GM06990 (cell line): ENCODE data around the gene RER1.
A peak's percentile ranks its signal among the peaks of the same experiment; 100 is the strongest.

ENCODE experiments used
- DNase-seq: peaks from one replicate; pipeline ENCODE4 v3.0.0-alpha.2; 2011; ENCODE audit not compliant: insufficient read length; ENCODE audit errors: extremely low read depth
- H3K27me3 ChIP-seq: replicated peaks from 2 replicates; pipeline ENCODE4 v1.6.0; 2011; ENCODE audit warnings: low read length; ENCODE audit not compliant: control insufficient read depth, insufficient read depth
- H3K36me3 ChIP-seq: 2 replicates; pipeline ENCODE4 v1.5.1; 2011; ENCODE audit warnings: low read length; ENCODE audit not compliant: control insufficient read depth, insufficient read depth
- H3K4me3 ChIP-seq: replicated peaks from 2 replicates; pipeline ENCODE4 v1.5.1; 2011; ENCODE audit warnings: low read depth, mild to moderate bottlenecking, control low read depth, low read length
- TF ChIP-seq, protein P1 (sequence below): IDR thresholded peaks from 2 replicates; pipeline ENCODE4 v1.5.1; 2011; ENCODE audit warnings: low read length, control low read depth, mild to moderate bottlenecking, inconsistent platforms; ENCODE audit not compliant: insufficient read depth, poor library complexity, severe bottlenecking

Gene RER1

DNA sequence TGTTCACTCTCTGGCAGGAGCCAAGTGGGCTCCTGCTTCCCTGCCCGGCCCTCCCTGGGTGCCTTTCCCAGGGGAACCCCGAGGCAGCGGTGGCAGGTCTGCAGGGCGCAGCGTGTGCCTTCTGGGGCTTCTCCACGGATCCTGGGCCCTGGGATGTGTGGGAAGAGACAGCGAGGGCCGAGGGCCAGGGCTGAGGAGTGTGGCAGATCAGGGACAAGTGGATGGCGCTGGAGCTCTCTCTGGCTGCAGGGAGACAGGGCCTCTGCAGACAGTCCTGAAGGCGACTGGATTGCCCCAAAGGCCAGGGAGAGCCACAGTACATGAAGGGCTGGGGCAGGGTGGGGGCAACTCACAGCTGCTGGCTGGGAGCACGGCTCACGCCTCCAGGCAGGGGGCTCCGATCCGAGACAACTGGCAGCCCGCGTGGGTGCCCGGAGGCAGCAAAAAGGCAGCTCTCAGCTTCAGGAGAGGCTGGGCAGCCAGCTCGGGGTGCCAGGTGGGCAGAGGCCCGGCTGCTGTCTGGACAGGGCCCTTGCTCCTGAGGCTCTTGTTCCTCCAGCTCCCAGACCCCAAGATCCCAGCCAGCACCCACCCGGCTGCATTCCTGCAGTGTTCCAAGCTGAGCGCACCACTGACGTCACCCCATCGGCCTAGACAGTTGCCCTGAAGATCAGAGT is 16.3 kb upstream of the RER1 start:
- Histone ChIP-seq H3K4me3 (no peak overlapping the region), H3K36me3 (no peaks in the 10 kb centered on the region), H3K27me3 (no peaks in the 10 kb centered on the region)
- TF ChIP-seq, protein P1, sequence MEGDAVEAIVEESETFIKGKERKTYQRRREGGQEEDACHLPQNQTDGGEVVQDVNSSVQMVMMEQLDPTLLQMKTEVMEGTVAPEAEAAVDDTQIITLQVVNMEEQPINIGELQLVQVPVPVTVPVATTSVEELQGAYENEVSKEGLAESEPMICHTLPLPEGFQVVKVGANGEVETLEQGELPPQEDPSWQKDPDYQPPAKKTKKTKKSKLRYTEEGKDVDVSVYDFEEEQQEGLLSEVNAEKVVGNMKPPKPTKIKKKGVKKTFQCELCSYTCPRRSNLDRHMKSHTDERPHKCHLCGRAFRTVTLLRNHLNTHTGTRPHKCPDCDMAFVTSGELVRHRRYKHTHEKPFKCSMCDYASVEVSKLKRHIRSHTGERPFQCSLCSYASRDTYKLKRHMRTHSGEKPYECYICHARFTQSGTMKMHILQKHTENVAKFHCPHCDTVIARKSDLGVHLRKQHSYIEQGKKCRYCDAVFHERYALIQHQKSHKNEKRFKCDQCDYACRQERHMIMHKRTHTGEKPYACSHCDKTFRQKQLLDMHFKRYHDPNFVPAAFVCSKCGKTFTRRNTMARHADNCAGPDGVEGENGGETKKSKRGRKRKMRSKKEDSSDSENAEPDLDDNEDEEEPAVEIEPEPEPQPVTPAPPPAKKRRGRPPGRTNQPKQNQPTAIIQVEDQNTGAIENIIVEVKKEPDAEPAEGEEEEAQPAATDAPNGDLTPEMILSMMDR = no peak
- DNase-seq = peak; percentile 1

DNA sequence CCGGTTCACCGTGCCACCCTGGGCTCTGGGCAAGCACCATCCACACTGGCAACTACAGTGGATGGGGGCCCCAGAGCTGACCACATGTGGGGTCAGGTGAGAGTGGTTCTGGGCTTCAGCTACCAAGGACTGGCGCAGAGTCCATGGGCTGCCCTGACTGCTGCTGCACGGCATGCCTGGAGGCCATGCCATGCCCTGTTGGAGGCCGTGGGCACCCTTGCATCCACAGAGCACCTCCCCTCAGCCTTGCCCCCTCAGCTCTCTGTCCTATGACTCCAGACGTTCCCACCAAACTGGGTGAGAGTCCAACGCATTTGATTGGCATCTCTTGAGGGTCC is 15.7 kb upstream of the RER1 start:
- DNase-seq = no peak
- TF ChIP-seq, protein P1 = no peak
- H3K27me3 ChIP-seq = no peaks in the 10 kb centered on the region
- no peaks in the 10 kb centered on the region for H3K36me3 ChIP-seq
- H3K4me3 ChIP-seq = no peak overlapping the region

DNA sequence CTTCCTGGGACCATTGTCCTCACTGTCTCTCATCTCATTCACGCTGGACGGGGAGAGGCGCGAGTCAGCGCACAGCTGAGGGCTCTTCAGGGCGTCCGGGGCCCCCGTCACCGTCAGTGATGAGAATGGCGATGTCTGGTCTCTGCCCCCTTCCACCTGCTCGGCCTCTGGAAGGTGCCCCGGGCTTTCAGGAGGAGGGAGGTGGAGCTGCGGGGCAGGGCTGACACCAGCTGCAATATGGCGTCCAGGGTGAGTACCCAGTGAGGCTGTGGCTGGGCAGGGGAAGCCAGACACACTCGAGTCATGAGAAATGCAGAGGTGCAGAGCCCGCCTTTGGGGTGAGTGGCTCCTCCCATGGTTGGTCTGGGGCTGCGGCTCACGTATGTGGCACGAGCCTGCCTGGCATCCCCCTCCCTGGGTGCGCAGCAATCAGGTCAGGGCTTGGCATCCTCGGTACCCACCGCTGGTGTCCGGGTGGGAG is 15.3 kb upstream of the RER1 start:
- DNase-seq = no peak
- TF ChIP-seq, protein P1 = no peak
- Histone ChIP-seq H3K4me3 (no peak overlapping the region), H3K27me3 (no peaks in the 10 kb centered on the region), H3K36me3 (no peaks in the 10 kb centered on the region)

DNA sequence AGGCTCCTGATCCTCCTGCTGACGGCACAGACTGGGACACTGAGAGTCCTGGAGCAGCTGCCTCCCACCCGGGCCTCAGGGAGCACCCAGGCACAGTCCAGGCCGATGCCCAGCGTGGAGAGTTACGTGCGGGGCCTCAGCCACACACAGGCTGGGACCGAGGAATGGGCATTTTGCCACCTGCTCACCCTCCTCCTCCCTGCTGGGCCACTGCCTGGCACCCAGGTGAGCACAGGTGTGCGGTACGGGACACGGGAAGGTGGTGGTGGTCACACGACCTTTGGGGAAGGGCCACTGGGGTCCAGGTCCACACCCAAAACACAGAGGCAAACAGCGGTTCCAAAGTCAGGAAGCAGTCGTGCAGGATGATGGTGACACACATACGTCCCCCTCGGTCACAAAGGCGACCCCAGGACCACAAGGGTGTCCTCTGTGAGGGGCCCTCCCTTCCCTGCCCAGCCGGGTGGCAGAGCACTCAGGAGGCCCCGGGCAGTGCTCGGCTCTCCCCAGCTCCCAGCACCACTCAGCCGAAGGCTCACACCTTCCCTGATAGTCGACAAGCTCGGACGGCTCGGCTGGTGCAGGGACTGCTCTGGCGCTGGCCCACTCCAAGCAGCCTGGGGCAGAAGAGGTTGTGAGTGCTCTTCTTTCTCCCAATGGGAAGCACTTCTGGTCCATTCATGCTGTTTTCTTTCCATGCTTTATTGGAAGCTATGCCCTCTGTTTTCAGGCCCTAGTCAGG is 14.5 kb upstream of the RER1 start:
- TF ChIP-seq, protein P1 = no peak
- Histone ChIP-seq H3K36me3 (no peaks in the 10 kb centered on the region), H3K27me3 (no peaks in the 10 kb centered on the region), H3K4me3 (no peak overlapping the region)
- no peak for DNase-seq

DNA sequence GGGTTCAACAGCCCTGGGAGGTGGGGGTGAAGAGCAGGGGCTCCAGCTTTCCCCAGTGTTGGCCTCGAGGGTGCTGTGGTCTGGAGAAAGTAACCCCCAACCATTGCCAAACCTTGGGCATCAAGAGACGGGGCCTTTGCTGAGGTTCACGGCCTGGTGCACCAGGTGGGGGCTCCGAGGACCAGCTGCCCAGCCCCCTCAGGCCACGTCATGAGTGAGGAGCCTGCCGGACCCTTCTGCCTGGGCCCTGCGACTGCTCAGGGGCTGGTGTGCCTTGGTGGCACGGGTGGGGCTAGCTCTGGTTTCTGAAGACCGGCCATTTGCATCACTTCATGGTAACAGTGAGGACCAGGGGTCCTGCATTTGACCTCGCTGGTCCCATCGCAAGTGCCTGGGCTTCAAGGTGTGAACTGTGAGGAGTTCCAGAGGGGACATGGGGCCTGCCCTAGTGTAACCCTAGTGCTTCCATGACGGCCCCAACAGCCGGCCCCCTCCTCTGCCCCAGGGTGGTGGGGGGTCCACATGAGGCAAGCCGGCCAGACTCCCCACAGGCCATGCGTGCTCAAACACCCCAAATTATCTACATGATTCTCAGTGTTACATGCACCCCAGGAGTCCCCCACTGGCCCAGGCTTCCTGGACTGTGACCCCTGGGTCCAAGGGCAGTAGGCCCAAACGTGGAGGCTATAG is 13.7 kb upstream of the RER1 start:
- Histone ChIP-seq H3K27me3 (no peaks in the 10 kb centered on the region), H3K4me3 (no peak overlapping the region), H3K36me3 (no peaks in the 10 kb centered on the region)
- TF ChIP-seq, protein P1 = no peak
- DNase-seq = no peak
